Ectodermal cell (in vitro differentiated cells): ENCODE data around the gene URI1.

Experiments used
- H3K27ac ChIP-seq: 2 replicates; pipeline ENCODE4 v1.7.0; 2013; ENCODE audit warnings: mild to moderate bottlenecking, low read depth, low read length; ENCODE audit not compliant: insufficient read depth, poor library complexity, severe bottlenecking
- H3K27me3 ChIP-seq: 2 replicates; pipeline ENCODE4 v1.7.0; 2013; ENCODE audit warnings: mild to moderate bottlenecking, low read length; ENCODE audit not compliant: insufficient read depth, control insufficient read depth, poor library complexity, severe bottlenecking
- H3K36me3 ChIP-seq: one replicate; pipeline ENCODE4 v1.7.0; 2013; ENCODE audit warnings: low read length; ENCODE audit not compliant: control insufficient read depth, insufficient read depth
- H3K4me1 ChIP-seq: one replicate; pipeline ENCODE4 v1.7.0; 2013; ENCODE audit warnings: low read length; ENCODE audit not compliant: control insufficient read depth, insufficient read depth
- H3K4me3 ChIP-seq: 2 replicates; pipeline ENCODE4 v1.7.0; 2013; ENCODE audit warnings: low read depth, low read length, control low read depth; ENCODE audit not compliant: insufficient read depth
- H3K9me3 ChIP-seq: 2 replicates; pipeline ENCODE4 v1.7.0; 2013; ENCODE audit warnings: mild to moderate bottlenecking, low read length, moderate library complexity; ENCODE audit not compliant: control insufficient read depth
- WGBS, 2 experiments: methylation state at CpG; one replicate each; pipeline ENCODE4 v1.1.7; 2013; ENCODE audit warnings: missing lambda C conversion rate in 2 of 2; 5-methylcytosine and 5-hydroxymethylcytosine counted together

Gene URI1

GRCh38 chr19:29992233-29992867, 50.3 kb downstream of the URI1 start:
- H3K4me3 ChIP-seq, result no peak overlapping the region
- H3K27ac ChIP-seq, result no peak overlapping the region
- H3K4me1 ChIP-seq, result no peaks in the 10 kb centered on the region
- no peaks in the 10 kb centered on the region for H3K36me3 ChIP-seq
- 96 to 99% methylated on average over 5 of the region's 6 CpGs for WGBS, 2 experiments
- no peaks in the 10 kb centered on the region for H3K9me3 ChIP-seq
- no peaks in the 10 kb centered on the region for H3K27me3 ChIP-seq

DNA sequence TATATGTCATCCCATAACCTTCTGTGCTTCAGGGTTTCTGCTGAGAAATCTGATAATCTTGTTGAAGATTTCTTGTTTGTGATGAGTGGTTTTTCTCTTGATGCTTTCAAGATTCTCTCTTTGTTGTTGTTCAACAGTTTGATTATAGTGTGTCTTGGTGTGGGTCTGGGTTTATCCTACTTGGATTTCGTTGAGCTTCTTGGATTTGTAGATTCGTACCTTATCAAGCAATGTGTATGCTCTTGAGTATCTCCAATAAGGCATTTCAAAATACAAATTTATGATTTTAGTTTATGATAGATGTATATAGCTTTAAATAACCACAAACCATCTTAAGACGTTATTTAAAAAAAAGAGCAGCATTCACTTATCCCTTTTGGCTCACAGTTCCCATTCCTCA, 57.5 kb downstream of the URI1 start:
- H3K4me3 ChIP-seq, result no peak overlapping the region
- no peaks in the 10 kb centered on the region for H3K27me3 ChIP-seq
- H3K36me3 ChIP-seq, result no peaks in the 10 kb centered on the region
- H3K4me1 ChIP-seq, result no peaks in the 10 kb centered on the region
- WGBS, 2 experiments, result 86 to 100% methylated on average over 1 to 3 of the region's 3 CpGs
- no peak overlapping the region for H3K27ac ChIP-seq
- no peaks in the 10 kb centered on the region for H3K9me3 ChIP-seq

DNA sequence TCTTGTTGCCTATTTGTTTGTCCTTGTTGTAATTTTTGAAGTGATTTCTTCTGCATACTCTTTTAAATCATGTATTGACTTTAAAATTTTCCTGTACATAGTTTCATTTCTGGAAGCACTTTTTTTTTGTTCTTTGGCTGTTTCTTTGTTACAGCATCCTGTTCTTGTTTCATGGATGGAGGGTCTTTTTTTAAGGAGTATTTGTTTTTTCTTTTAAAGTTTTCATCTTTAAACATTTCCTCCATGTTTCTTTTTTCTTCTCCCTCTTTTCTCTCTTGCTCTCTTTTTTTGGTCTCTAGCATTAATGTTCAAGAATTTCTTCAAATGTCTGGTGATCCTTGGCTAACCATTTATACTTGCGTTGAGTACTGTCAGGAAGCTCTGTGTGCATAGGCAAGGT, 58.8 kb downstream of the URI1 start:
- Histone ChIP-seq H3K9me3 (no peaks in the 10 kb centered on the region), H3K27me3 (no peaks in the 10 kb centered on the region), H3K27ac (no peak overlapping the region), H3K4me3 (no peak overlapping the region), H3K36me3 (no peaks in the 10 kb centered on the region), H3K4me1 (no peaks in the 10 kb centered on the region)
- WGBS, 2 experiments, result 100% methylated on average over 1 of the region's 1 CpG

DNA sequence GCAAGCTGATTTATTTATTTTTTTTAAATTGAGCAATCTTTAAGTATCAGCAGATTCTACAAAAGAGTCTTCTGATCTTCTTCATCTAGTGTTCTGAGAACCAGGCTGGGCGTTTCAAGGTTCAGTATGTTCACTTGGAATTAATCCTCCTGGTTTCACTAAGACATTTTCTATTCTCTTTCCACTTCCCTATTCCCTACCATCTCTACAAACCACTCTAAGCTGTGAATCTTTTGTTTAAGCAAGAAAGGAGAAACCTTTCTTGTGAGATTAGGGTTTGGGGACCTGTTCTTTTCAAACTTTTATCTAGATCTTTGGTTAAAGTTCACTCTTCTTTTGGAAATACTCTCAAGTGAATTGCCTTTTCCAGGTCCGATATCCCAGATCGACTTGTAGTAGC, 59.3 kb downstream of the URI1 start:
- Histone ChIP-seq H3K4me1 (no peaks in the 10 kb centered on the region), H3K27ac (no peak overlapping the region), H3K4me3 (no peak overlapping the region), H3K36me3 (no peaks in the 10 kb centered on the region), H3K9me3 (no peaks in the 10 kb centered on the region), H3K27me3 (no peaks in the 10 kb centered on the region)
- WGBS, 2 experiments, result 93% methylated on average over 3 of the region's 3 CpGs

GRCh38 chr19:30001791-30002190, 59.8 kb downstream of the URI1 start:
- WGBS, 2 experiments, result 100% methylated on average over 2 of the region's 4 CpGs
- Histone ChIP-seq H3K4me1 (no peaks in the 10 kb centered on the region), H3K27me3 (no peaks in the 10 kb centered on the region), H3K27ac (no peak overlapping the region), H3K9me3 (no peaks in the 10 kb centered on the region), H3K36me3 (no peaks in the 10 kb centered on the region), H3K4me3 (no peak overlapping the region)

DNA sequence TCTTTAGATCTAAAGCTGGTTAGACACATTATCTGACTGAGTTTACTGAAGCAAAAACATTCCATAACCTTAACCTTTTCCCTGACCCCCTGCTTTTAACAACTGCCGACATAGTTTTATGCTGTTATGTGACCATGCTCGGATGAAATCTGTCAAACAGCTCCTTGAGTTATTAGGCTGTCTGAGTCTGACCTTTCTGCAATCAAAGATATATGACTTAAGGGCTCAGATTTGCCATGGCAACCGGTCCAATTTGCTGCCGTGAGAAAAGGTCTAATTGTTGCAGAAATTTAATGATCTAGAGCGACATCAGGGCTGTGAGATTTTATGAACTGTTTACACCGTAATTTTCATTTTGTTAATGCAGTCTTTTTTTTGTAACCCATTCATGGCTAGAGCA, 61.8 kb downstream of the URI1 start:
- Histone ChIP-seq H3K4me3 (no peak overlapping the region), H3K27ac (no peak overlapping the region), H3K27me3 (no peaks in the 10 kb centered on the region), H3K36me3 (no peaks in the 10 kb centered on the region), H3K9me3 (no peaks in the 10 kb centered on the region), H3K4me1 (no peaks in the 10 kb centered on the region)
- WGBS, 2 experiments, result 92 to 94% methylated on average over 6 of the region's 6 CpGs

DNA sequence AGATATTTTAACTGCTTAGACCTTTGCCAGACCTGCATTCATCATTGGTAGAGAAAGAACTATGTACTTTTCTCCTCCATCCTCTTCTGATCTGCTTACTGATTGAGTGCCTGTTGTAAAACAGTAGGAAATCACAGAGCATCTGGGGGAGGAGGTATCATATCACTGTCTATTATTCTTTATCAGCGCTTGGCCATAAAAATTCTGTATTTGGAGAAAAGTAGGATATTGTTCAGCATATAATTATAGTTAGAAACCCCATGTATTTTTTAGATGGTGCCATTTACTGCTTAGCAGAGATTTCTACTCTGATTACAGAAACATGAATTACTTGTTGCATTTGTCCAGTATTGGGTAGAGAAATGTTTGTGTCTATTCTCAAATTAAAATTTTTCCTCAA, 62.4 kb downstream of the URI1 start:
- Histone ChIP-seq H3K4me1 (no peaks in the 10 kb centered on the region), H3K27ac (no peak overlapping the region), H3K4me3 (no peak overlapping the region), H3K27me3 (no peaks in the 10 kb centered on the region), H3K9me3 (no peaks in the 10 kb centered on the region), H3K36me3 (no peaks in the 10 kb centered on the region)
- WGBS, 2 experiments, result 100% methylated on average over 1 of the region's 1 CpG; no CpG with 5 or more reads in 1 of the 2 experiments

DNA sequence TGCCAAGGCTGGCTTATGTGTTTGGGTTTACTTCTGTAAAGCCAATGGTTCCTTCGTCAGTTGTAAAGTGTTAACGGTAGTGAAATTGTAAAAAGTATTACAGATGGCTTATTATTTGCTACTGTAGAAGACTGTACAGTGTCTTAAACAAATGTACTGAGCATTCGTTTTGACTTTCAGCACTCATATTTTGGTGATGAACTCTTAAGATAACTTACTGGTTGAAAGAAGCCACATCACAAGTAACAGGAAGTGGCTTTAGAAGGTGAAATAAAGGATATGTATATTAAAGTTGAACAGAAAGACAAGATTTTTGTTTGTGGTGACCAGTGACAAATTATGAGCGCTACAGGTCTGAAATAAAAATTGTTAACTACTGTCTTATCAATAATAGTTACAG, 64.2 kb downstream of the URI1 start:
- Histone ChIP-seq H3K27ac (no peak overlapping the region), H3K9me3 (no peaks in the 10 kb centered on the region), H3K27me3 (no peaks in the 10 kb centered on the region), H3K36me3 (peaks cover 5% of the 10 kb centered on the region), H3K4me1 (no peaks in the 10 kb centered on the region), H3K4me3 (no peak overlapping the region)
- WGBS, 2 experiments, result 96 to 97% methylated on average over 3 to 4 of the region's 4 CpGs

GRCh38 chr19:30008169-30008568, 66.1 kb downstream of the URI1 start:
- no peak overlapping the region for H3K27ac ChIP-seq
- no peak overlapping the region for H3K4me3 ChIP-seq
- peaks cover 5% of the 10 kb centered on the region for H3K36me3 ChIP-seq
- no peaks in the 10 kb centered on the region for H3K4me1 ChIP-seq
- no peaks in the 10 kb centered on the region for H3K27me3 ChIP-seq
- 100% methylated on average over 1 of the region's 2 CpGs; no CpG with 5 or more reads in 1 of the 2 experiments for WGBS, 2 experiments
- no peaks in the 10 kb centered on the region for H3K9me3 ChIP-seq

DNA sequence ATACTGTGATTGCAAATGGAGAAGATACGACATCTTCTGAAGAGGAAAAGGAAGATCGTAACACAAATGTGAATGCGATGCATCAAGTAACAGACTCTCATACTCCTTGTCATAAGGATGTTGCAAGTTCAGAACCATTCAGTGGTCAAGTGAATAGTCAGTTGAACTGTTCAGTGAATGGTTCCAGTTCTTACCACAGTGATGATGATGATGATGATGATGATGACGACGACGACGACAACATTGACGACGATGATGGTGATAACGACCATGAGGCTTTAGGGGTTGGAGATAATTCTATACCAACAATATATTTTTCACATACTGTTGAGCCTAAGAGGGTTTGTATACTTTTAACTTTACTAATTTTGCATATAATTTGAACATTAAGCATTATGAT, 67.0 kb downstream of the URI1 start:
- Histone ChIP-seq H3K4me1 (no peaks in the 10 kb centered on the region), H3K27me3 (no peaks in the 10 kb centered on the region), H3K27ac (no peak overlapping the region), H3K9me3 (no peaks in the 10 kb centered on the region), H3K4me3 (no peak overlapping the region), H3K36me3 (peaks cover 5% of the 10 kb centered on the region)
- WGBS, 2 experiments, result 98 to 99% methylated on average over 6 to 9 of the region's 10 CpGs
